GM19025 (cell line): ENCODE data around the gene UBE2R2.
"Not testable (repeated sequence)": the region's sequence is repeated elsewhere in the genome, so short reads cannot be mapped to it uniquely, and the experiment has no call there.

Source experiments
- ATAC-seq: cut with Tn5 transposase; IDR thresholded peaks from one replicate; pipeline ENCODE4 v1.9.1; 2021; ENCODE audit warnings: mild to moderate bottlenecking, low read depth, moderate library complexity; ENCODE audit not compliant: unreplicated experiment

UBE2R2 gene

DNA sequence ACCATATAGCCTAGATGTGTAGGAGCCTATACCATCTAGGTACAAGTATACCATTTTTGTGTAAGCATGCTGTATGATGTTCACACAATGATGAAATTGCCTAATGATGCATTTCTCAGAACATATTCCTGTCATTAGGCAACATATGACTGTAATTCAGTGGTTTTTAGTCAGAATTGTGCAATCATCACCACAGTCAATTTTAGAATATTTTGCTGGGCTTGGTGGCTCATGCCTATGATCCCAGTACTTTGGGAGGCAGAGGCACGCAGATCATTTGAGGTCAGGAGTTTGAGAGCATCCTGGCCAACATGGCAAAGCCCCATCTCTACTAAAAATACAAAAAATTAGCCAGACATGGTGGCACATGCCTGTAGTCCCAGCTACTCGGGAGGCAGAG, 19.3 kb downstream of the UBE2R2 start:
- not testable (repeated sequence) for ATAC-seq

DNA sequence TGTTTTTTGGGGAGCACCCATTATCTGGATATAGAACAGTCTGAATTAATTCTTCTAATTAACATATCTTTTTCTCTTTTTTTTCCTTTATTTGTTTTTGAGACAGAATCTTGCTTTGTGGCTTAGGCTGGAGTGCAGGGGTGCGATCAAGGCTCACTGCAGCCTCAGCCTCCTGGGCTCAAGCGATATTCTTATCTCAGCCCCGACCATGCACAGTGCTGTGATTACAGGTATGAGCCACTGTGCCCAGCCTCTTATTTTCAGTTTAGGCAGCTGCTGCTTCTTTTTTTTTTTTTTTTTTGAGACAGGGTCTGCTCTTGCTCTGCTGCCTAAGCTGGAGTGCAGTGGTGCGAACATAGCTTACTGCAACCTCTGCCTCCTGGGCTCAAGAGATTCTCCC, 20.2 kb downstream of the UBE2R2 start:
- ATAC-seq = no peak

DNA sequence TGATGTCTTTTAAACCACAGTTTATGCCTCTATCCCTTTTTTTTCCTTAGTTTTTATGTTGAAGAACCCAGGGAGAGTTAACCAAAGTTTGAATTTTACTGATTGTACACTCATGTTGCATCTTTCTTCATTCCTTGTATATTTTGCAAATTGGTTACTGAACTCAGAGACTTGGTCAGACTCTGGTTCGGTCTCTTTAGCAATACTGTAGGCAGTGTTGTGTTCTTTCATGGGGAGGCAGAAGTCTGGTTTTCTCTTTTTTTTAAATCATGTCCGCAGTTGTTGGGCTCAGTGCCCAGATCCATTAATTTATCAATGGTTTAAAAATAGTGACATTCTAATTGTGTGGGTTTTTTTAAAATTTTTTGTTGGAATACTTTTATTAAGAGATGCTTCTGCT, 23.4 kb downstream of the UBE2R2 start:
- no peak for ATAC-seq

DNA sequence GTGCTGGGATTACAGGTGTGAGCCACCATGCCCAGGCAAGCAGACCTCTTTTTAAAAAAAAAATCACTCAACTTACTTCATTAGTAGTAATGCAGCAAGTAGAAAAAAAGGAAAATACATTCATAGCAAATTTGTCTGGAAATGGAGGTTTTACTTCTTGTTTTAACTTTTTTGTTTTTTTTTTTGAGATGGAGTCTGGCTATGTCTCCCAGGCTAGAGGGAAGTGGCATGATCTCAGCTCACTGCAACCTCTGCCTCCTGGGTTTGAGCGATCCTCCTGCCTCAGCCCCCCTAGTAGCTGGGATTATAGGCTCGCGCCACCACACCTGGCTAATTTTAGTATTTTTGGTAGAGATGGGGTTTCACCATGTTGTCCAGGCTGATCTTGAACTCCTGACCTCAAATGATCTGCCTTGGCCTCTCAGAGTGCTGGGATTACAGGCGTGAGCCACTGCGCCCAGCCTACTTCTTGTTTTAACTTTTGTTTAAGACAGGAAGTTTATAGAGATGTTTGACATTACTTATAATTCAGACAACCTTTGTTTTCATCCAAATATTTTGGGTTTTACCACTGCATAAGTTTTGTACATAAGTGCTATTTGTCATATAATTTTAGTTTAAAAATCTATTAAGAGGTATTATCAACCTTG, 26.5 kb downstream of the UBE2R2 start:
- ATAC-seq = no peak

DNA sequence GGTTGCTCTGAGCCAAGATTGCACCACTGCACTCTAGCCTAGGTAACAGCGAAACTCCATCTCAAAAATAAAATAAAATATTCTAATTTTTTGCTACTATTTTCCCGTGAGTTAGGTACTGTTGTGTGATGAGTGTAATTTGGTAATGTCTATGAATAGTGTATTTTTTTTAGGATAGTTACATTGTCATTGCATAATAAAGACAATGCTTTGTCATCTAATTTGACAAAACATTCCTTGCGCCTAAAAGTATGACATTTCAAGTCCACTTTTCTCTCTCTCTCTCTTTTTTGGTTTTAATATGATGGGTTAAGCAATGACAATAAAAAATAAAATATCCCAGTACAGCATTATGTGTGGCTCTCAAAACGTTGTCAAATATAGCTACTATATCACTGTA, 29.3 kb downstream of the UBE2R2 start:
- no peak for ATAC-seq

DNA sequence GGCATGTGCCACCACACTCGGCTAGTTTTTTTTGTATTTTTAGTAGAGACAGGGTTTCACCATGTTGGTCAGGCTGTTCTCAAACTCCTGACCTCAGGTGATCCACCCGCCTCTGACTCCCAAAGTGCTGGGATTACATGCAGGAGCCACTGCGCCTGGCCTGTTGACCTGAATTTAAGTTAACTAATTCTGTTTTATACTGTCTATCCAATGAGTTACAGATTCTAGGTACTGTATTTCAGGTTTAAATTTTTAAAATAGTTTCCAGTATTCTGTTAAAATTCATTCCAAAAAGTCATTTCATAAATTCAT, 30.9 kb downstream of the UBE2R2 start:
- ATAC-seq = not testable (repeated sequence)

DNA sequence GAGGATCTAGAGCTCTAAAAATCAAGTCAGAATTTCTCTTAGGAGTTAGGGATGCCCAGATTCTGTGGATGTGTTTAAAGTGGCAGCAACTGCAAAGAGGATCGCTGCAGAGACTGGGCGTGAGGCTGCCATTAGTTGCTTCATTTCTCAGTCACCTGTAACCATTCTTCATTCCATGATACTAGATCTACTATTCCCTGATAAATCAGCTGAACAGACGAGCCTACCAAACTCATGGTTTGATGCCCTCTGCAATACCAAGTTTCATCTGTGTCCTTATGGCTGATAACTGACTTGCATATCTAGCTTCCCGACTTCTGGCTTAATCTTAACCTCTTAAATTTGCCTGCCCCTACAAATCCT, 33.3 kb downstream of the UBE2R2 start:
- no peak for ATAC-seq

DNA sequence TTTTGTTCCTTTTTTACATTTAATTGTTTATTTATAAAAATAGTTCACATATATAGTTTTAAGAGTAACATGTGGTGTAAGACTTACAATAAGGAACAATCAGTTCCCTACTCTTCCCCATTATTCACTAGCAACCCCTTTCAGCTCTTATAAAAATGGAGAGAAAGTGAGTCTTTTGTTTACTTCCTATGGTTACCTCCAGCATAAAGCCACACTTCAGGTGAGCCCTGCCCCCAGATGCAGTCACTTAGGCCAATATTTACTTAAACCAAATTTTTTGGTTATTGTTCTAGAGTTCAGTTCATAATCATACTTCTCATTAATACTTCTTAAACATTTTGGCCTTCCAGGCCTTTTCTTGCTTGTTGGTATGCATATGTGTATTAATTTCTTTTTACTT, 33.7 kb downstream of the UBE2R2 start:
- no peak for ATAC-seq

DNA sequence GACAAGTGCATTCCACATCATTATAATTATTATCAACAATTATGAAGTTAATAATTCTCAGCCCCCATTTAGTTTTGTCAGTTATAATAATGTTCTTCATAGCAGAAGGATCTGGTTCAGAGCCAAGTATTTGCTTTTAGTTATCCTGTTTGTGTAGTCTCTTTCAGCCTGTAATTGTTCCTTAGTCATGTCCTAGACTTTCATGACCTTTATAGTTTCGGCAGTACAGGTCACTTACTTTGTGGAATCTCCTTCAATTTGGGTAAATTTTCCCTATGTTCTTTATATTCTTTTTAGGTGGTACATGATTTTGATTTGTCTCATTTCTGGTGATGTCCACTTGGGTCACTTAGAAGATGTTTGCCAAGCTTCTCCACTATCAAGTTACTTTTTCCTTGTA, 34.3 kb downstream of the UBE2R2 start:
- no peak for ATAC-seq

DNA sequence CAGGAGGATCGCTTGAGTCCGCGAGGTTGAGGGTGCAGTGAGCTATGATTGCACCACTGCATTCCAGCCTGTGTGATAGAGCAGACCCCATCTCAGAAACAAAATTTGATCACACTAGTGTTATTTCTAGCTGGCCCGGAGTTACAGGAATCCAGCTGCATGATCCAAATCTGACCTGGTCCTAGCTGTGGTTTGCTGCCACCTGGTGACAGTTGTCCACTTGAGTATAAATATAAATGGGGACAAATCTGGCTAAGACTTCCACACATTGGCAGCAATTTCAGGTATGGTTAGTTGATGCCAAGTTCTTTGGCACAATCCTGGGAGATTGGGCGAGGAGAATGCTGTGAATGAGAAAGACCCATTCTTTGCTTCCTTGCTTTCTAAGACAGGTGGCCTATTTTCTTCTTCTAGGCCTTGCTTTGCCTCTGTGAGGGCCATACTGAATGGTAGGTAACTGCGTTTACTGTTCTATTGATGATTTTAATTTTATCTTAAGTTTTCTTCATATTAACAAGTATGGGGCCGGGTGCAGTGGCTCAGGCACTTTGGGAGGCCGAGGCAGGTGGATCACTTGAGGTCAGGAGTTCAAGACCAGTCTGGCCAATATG, 35.4 kb downstream of the UBE2R2 start:
- no peak for ATAC-seq

DNA sequence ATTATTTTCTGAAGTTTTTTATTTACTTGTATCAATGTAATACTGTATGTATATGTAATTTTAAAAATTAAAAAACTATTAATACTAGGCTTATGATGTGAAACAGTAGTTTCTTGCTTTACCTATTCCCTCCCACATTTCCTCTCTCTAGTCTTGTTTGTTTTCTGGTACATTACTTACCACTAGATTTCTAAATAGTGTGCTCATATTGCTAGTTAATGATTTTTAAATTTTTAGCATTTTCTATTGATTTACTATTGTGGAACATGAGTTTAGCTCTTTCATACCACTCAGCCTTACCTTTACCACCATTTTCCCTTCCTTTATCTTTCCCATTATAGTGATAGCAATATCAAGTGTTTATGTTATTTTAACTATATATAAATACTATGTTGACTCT, 39.3 kb downstream of the UBE2R2 start:
- ATAC-seq = no peak

DNA sequence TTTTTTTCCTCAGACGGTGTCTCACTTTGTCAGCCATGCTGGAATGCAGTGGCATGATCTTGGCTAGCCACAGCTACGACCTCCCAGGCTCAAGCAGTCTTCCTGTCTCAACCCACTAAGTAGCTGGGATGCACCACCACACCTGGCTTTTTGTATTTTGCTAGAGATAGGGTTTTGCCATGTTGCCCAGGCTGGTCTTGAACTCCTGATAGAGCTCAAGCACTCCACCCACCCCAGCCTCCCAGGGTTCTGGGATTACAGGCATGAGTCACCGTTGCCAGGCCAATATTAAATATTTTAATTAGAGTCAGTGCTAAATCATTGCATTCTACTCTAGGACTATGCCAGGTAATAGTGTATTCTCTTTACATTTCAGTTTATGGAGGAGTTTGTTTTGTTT, 41.5 kb downstream of the UBE2R2 start:
- ATAC-seq = no peak

DNA sequence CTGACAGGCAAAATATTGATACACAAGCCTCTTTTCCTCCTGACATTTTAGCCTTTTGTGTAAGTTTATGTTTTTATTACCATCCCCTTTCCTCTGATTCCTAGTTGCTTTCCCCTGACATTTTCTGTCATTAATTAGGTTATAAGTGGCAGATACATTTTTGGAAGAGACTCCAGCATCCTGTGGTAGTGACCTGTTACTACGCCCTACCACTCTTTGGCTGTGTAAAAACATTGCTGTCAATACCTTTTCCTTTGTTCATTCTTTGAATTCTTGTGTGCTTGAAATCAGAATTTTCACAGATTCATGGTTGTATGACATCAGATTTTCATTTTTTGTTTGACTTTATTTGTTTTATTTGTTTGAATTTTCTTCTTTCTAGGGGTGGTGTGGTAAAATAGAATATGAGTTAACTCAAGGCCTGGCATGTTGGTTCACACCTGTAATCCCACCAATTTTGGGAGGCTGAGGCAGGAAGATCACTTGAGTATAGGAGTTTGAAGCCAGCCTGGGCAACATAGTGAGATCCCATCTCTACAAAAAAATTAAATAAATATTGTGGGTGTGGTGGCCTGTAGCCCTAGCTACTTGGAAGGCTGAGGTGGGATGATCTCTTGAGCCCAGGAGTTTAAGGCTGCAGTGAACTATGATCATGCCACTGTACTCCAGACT, 43.4 kb downstream of the UBE2R2 start:
- ATAC-seq = no peak

DNA sequence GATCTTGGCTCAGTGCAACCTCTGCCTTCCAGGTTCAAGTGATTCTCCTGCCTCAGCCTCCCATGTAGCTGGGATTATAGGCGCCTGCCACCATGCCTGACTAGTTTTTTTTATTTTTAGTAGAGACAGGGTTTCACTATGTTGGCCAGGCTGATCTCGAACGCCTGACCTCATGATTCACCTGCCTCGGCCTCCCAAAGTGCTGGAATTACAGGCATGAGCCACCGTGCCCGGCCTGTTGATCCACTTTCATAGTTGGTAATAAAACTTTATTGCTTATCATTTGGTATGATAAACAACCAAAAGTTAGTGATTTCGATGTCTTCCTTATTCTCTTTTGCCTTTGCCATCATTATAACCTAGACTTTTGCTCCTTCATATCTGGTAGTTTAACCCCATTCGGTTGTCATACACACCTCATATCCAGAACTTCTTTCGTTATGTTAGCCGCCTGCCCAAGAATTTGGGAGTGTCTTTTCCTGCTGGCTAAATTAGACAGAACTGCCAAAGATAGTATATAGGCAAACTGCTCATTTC, 45.0 kb downstream of the UBE2R2 start:
- no peak for ATAC-seq

DNA sequence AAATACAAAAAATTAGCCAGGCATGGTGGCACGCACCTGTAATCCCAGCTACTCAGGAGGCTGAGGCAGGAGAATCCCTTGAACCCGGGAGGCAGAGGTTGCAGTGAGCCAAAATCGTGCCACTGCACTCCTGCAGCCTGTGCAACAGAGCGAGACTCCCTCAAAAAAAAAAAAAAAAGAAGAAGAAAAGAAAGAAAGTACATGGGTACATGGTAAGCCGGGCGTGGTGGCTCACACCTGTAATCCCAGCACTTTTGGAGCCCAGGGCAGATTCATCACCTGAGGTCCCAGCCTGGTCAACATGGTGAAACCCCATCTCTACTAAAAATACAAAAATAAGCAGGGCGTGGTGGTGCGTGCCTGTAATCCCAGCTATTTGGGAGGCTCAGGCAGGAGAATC, 46.1 kb downstream of the UBE2R2 start:
- not testable (repeated sequence) for ATAC-seq

DNA sequence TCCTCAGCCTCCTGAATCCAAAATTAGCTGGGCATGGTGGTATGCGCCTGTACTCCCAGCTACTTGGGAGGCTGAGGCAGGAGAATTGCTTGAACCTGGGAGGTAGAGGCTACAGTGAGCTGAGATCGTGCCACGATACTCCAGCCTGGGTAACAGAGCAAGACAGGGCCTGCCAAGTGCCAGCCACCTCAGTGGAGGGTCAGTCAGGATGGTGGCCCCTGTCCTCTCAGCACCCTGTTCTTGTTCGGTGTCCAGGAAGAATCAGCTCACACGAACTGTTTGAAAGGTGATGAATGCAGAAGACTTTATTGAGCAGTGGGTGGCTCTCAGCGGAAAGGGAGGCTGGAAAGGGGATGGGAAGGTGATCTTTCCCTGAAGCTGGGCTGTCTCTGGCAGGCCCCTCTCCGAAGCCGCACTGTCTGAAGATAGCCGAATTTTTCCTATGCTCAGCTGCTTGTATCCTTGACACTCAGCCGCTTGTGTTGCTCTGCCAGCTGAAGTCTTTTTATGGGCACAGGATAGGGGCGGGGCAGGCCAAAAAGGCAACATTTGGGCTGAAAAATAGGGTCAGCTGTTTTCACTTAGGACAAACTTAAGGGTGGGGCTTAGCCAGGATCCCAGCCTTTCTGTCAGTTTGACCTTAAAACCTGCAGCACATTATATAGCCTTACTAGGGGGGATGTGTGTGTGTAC, 50.9 kb downstream of the UBE2R2 start:
- ATAC-seq = no peak

DNA sequence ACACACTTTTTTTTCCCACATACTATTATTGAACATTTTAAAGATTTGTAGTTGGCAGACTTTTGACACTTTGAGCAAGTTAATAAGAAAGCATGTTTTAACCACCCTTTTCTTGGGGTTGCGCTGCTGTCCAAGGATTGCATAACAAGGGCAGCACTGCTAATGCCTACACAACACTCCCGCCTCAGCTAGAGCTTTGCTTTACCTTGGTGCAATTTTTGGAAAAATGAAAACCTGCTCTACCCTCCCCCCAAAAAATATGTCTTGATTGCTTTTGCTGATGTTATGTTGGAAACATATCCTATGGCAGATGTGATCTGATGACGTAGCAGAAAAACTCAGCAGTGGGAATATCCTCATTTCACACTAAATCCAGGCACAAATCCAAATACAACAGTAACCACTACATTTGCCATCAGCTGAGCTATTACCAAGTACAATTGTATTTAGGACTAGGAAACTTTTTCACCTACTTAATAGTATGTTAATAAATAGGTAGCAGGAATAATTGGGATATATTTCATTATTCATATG, 51.5 kb downstream of the UBE2R2 start:
- ATAC-seq = no peak

DNA sequence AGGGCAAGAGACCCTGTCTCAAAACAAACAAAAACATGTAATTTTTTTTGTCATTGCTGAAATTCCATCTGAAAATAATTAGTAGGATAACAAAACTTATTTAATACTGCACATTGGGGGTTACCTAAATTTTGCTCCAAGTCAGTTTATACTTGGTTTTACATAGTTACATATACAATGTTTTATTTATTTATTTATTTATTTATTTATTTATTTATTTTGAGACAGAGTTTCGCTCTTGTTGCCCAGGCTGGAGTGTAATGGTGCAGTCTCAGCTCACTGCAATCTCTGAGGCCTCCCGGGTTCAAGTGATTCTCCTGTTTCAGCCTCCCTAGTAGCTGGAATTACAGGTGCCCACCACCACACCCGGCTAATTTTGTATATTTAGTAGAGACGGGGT, 52.3 kb downstream of the UBE2R2 start:
- not testable (repeated sequence) for ATAC-seq

DNA sequence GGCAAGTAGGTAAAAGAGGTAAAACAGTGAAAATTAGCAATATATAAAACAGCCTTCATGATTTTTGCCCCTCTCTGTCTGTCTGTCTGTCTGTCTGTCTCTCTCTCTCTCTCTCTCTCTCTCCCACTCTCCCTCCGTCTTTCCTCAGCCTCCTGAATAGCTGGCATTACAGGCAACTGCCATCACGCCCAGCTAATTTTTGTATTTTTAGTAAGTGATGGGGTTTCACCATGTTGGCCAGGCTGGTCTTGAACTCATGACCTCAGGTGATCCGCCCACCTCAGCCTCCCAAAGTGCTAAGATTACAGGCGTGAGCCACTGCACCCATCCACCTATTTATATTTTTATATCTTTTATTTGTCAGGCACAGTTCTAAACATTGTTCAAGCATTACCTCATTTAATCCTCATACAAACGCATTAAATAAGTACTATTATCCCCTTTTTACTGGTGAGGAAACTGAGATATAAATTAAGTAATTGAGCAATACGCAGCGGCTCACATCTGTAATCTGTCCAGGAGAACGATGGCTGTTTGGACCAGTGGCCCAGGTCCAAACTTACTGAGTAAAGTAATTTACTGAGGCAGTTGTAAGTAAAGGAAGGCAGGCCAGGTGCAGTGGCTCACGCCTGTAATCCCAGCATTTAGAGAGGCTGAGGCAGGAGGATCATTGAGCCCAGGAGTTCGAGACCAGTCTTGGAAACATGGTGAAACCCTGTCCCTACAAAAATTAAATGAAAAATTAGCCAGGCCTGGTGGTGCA, 60.9 kb downstream of the UBE2R2 start:
- no peak for ATAC-seq

DNA sequence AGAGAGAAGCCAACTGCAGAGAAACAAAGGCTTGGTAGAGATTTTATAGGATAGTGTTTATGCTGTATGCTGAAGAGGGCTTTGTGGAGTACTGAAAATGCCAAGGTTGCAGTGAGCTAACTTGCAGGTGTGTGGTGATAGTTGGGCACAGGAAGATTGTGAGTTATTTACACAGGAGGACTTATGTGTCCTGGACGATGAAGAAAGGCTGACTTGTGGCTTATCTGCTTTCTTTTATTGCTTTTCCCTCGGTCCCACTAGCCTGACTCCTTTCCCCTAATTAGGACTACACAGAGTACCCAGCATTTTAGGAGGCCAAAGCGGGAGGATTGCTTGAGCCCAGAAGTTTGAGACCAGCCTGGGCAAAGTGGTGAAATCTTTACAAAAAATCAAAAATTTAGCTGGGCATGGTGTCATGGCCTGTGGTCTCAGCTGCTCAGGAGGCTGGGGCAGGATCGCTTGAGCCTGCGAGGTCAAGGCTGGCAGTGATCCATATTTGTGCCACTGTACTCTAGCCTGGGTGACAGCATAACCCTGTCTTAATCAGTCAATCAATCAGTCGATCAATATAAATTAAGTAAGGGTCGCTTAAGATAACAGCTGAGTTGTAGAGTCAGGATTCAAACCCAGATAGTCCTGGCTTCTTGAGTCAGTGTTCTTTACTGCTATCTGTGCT, 61.9 kb downstream of the UBE2R2 start:
- ATAC-seq = no peak
